ENCODE results near the gene RECQL. TPM values are rescaled to one million over a fixed set of nuclear protein-coding genes. Genes with fewer than 3 reads are reported as not detected.

The RECQL gene
- polyA plus RNA-seq, 1 of the 3 experiments (the other 2 are of a cell fraction): 14.6 TPM

DNA sequence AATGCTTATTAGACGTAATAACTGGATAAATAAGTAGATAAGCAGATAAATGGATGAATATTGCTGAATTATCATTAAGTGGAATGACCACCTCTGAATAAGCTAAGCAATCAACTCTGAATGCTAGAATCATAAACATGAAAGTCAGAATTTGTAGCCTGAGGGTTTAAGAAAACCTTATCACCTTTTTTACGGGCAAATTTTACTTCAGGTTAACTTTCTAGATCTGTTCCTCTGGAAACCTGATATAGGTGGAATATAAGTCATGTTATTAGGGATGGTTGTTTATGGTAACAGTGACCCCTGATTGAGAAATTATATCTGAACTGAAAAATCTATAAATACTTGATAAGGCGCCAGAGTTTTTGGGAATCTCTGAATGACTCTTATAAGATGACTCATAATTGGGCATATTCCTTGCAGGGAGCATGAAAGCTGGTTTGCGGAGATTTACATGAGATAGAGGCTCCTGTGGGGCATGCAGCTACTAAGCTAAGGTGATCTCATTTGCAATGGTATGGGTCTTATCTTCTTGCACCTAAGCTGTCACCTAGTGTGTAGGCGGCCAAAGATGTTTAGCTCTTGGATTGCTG lies 36.7 kb upstream of the RECQL start:
- Histone ChIP-seq H3K9me3 (no peaks in the 10 kb centered on the region), H3K9ac (no peak overlapping the region), H3K27ac (ENCODE audit: low read depth in 2 of 2, low read length in 1 of 2) (no peak overlapping the region), H3K9me2 (no peaks in the 10 kb centered on the region), H3K4me2 (no peak overlapping the region), H4K20me1 (ENCODE audit: insufficient read depth) (no peaks in the 10 kb centered on the region), H3K36me3 (replicated peaks in 1 of 2; ENCODE audit: control insufficient read depth in 1 of 2, insufficient read depth in 2 of 2, low read length in 1 of 2) (no peaks in the 10 kb centered on the region), H3K4me3 (ENCODE audit: low read depth in 2 of 2, low read length in 1 of 2) (no peak overlapping the region), H2AFZ (ENCODE audit: low read depth) (no peak overlapping the region), H3K79me2 (ENCODE audit: insufficient read depth) (no peaks in the 10 kb centered on the region), H3F3A (replicated peaks; ENCODE audit: insufficient read depth) (no peaks in the 10 kb centered on the region), H3K27me3 (ENCODE audit: insufficient read depth) (peaks cover 8% of the 10 kb centered on the region; the same call in 1 of the 2 replicates), H3K4me1 (ENCODE audit: control insufficient read depth in 1 of 2, insufficient read depth in 2 of 2, low read depth in 1 of 2, low read length in 1 of 2) (no peaks in the 10 kb centered on the region)
- ChIA-PET POLR2A (no interaction called here), CTCF (no interaction called here)
- 48% methylated on average over 5 of the region's 5 CpGs for WGBS (ENCODE audit: low lambda C conversion rate)
- DNase-seq: no peak
- TF ChIP-seq POLR2AphosphoS5 (IDR thresholded peaks at IDR 0.05; ENCODE audit: low read depth, low read length) (no peak), SMC3 (IDR thresholded peaks at IDR 0.05; ENCODE audit: low read depth, low read length) (no peak), MEF2A (IDR thresholded peaks at IDR 0.05; ENCODE audit: borderline replicate concordance, low read depth) (no peak), EZH2phosphoT487 (IDR thresholded peaks at IDR 0.05; ENCODE audit: borderline replicate concordance, low read depth) (no peak), RFX5 (IDR thresholded peaks at IDR 0.05; ENCODE audit: low read length) (no peak), JUND (IDR thresholded peaks at IDR 0.05) (no peak), PBX3 (IDR thresholded peaks at IDR 0.05) (no peak)
- TF ChIP-seq, protein P1, sequence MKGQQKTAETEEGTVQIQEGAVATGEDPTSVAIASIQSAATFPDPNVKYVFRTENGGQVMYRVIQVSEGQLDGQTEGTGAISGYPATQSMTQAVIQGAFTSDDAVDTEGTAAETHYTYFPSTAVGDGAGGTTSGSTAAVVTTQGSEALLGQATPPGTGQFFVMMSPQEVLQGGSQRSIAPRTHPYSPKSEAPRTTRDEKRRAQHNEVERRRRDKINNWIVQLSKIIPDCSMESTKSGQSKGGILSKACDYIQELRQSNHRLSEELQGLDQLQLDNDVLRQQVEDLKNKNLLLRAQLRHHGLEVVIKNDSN (IDR thresholded peaks at IDR 0.05; ENCODE audit: borderline replicate concordance, low read depth): no peak
- TF ChIP-seq, protein P2, sequence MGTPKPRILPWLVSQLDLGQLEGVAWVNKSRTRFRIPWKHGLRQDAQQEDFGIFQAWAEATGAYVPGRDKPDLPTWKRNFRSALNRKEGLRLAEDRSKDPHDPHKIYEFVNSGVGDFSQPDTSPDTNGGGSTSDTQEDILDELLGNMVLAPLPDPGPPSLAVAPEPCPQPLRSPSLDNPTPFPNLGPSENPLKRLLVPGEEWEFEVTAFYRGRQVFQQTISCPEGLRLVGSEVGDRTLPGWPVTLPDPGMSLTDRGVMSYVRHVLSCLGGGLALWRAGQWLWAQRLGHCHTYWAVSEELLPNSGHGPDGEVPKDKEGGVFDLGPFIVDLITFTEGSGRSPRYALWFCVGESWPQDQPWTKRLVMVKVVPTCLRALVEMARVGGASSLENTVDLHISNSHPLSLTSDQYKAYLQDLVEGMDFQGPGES (IDR thresholded peaks at IDR 0.05; ENCODE audit: low read depth, low read length): no peak

- Histone ChIP-seq H3K4me2 (no peak overlapping the region), H3K4me3 (ENCODE audit: low read depth in 2 of 2, low read length in 1 of 2) (no peak overlapping the region), H2AFZ (ENCODE audit: low read depth) (no peak overlapping the region), H4K20me1 (ENCODE audit: insufficient read depth) (no peaks in the 10 kb centered on the region), H3F3A (replicated peaks; ENCODE audit: insufficient read depth) (no peaks in the 10 kb centered on the region), H3K9ac (no peak overlapping the region), H3K79me2 (ENCODE audit: insufficient read depth) (no peaks in the 10 kb centered on the region), H3K4me1 (ENCODE audit: control insufficient read depth in 1 of 2, insufficient read depth in 2 of 2, low read depth in 1 of 2, low read length in 1 of 2) (peaks cover 3 to 7% of the 10 kb centered on the region in 2 experiments; a peak in 3 of 4 replicates), H3K9me3 (no peaks in the 10 kb centered on the region), H3K9me2 (no peaks in the 10 kb centered on the region), H3K36me3 (replicated peaks in 1 of 2; ENCODE audit: control insufficient read depth in 1 of 2, insufficient read depth in 2 of 2, low read length in 1 of 2) (no peaks in the 10 kb centered on the region), H3K27me3 (ENCODE audit: insufficient read depth) (peaks cover 38% of the 10 kb centered on the region; the same call in 1 of the 2 replicates), H3K27ac (ENCODE audit: low read depth in 2 of 2, low read length in 1 of 2) (no peak overlapping the region)
- WGBS (ENCODE audit: low lambda C conversion rate): 58% methylated on average over 2 of the region's 2 CpGs
- CTCF ChIA-PET: interaction anchor here (0.7 kb wide), 1 partner anchor 12 kb away, joined by 4 read pairs; no protein-coding TSS in a partner anchor
- DNase-seq: no peak
- no peak for TF ChIP-seq SMC3 (IDR thresholded peaks at IDR 0.05; ENCODE audit: low read depth, low read length)
- POLR2A ChIA-PET: no interaction called here
These were observed 28.0 kb upstream of the RECQL start for GRCh38 chr12:21529456-21529855.

Data from SK-N-SH (cell line).